DOHH2 (cell line): ENCODE results near the gene RTL5.

Experiments used
- EZH2phosphoT487 ChIP-seq: fragments of 200-600 bp; sonication (generic); IDR thresholded peaks from 2 replicates; pipeline ENCODE4 v1.6.1; 2017; ENCODE audit warnings: borderline replicate concordance, mild to moderate bottlenecking, antibody characterized with exemption, low read length, moderate library complexity, mixed read lengths
- TF ChIP-seq, protein P1 (sequence below): fragments of 200-600 bp; sonication (generic); IDR thresholded peaks from one replicate; pipeline ENCODE4 v1.5.1; 2014; ENCODE audit warnings: antibody characterized with exemption, mild to moderate bottlenecking, low read depth, low read length; ENCODE audit not compliant: poor library complexity, severe bottlenecking

DNA sequence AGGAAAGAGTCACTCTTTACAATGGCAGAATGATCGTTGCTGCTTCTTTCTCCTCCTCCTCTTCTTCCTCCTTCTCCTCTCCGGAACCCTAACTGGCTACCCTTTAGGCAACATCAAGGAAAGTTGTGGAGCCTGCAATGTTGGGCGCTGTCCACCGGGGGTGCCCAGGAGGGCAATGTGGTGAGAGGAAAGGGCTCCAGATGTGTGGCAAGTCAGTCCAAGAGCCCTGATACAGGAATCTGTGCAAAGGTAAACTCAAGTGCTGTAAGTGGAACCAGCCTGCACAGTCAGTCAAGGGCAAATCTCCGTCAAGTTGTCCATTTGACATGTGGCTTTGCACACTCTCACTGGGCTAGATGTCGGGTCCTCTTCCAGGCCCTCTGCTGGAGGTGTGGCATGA lies 2.8 kb downstream of the RTL5 start:
- TF ChIP-seq, protein P1, sequence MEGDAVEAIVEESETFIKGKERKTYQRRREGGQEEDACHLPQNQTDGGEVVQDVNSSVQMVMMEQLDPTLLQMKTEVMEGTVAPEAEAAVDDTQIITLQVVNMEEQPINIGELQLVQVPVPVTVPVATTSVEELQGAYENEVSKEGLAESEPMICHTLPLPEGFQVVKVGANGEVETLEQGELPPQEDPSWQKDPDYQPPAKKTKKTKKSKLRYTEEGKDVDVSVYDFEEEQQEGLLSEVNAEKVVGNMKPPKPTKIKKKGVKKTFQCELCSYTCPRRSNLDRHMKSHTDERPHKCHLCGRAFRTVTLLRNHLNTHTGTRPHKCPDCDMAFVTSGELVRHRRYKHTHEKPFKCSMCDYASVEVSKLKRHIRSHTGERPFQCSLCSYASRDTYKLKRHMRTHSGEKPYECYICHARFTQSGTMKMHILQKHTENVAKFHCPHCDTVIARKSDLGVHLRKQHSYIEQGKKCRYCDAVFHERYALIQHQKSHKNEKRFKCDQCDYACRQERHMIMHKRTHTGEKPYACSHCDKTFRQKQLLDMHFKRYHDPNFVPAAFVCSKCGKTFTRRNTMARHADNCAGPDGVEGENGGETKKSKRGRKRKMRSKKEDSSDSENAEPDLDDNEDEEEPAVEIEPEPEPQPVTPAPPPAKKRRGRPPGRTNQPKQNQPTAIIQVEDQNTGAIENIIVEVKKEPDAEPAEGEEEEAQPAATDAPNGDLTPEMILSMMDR: no peak
- no peak for TF ChIP-seq EZH2phosphoT487
